Gastroesophageal sphincter (tissue), 3 donors: ENCODE results near the gene EIF3CL.
"Not testable (repeated sequence)": the region's sequence is repeated elsewhere in the genome, so short reads cannot be mapped to it uniquely, and the experiment has no call there.

ENCODE experiments used
- POLR2A ChIP-seq, 2 donors: fragments of 450-650 bp; IDR thresholded peaks; one replicate each; pipeline ENCODE4 v1.6.1; 2017; ENCODE audit warnings: antibody characterized with exemption in 2 of 2, mild to moderate bottlenecking in 2 of 2, moderate library complexity in 1 of 2
- TF ChIP-seq, protein P1 (sequence below), 4 experiments: fragments of 200-600 bp in 2 of 4; fragments of 450-650 bp in 2 of 4; sonication (generic) in 1 of 4; IDR thresholded peaks; one replicate each; pipeline ENCODE4 v1.5.1; 2017 to 2019; ENCODE audit warnings: antibody characterized with exemption in 4 of 4, mild to moderate bottlenecking in 2 of 4, moderate library complexity in 2 of 4

DNA sequence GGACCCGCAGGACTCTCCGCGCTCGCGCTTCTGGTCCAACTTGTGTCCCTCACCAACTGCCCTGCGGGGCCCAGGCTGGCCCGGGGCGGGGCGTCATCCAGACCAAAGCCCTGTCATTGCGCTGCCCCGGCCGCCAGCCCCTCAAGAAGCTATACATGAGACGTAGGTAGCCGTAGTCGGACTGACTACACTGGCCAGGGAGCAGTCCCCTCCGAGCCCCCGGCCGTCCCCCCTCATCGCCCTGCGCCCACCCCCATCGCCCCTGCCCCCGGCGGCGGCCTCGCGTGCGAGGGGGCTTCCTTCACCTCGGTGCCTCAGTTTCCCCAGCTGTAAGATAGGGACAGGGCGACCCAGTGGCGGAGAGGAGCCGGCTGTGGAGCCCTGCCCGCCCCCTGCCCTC, 35.7 kb downstream of the EIF3CL start:
- TF ChIP-seq, protein P1, sequence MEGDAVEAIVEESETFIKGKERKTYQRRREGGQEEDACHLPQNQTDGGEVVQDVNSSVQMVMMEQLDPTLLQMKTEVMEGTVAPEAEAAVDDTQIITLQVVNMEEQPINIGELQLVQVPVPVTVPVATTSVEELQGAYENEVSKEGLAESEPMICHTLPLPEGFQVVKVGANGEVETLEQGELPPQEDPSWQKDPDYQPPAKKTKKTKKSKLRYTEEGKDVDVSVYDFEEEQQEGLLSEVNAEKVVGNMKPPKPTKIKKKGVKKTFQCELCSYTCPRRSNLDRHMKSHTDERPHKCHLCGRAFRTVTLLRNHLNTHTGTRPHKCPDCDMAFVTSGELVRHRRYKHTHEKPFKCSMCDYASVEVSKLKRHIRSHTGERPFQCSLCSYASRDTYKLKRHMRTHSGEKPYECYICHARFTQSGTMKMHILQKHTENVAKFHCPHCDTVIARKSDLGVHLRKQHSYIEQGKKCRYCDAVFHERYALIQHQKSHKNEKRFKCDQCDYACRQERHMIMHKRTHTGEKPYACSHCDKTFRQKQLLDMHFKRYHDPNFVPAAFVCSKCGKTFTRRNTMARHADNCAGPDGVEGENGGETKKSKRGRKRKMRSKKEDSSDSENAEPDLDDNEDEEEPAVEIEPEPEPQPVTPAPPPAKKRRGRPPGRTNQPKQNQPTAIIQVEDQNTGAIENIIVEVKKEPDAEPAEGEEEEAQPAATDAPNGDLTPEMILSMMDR (IDR thresholded peaks at IDR 0.05), result not testable (repeated sequence)
- not testable (repeated sequence) for TF ChIP-seq POLR2A (IDR thresholded peaks at IDR 0.05)
